ENCODE results near the gene IRGC.
"Not testable (repeated sequence)": the region's sequence is repeated elsewhere in the genome, so short reads cannot be mapped to it uniquely, and the experiment has no call there.

GRCh38 chr19:43764684-43765083 lies 48.8 kb downstream of the IRGC start:
- not testable (repeated sequence) for TF ChIP-seq CTCF (IDR thresholded peaks at IDR 0.05 in 4 of 5, conservative IDR thresholded peaks at IDR 0.05 in 1 of 5); POLR2A (IDR thresholded peaks at IDR 0.05)
